ENCODE data around the gene PRSS22. TPM values are rescaled to one million over a fixed set of nuclear protein-coding genes. Genes with fewer than 3 reads are reported as not detected.

PRSS22 gene
- total and polyA plus RNA-seq, 2 experiments from 2014 or later, result 1.3 to 2.0 TPM

- TF ChIP-seq EZH2 (IDR thresholded peaks at IDR 0.05; ENCODE audit: low read depth, unreplicated experiment) (no peak), ZNF331 (CRISPR knock-in tag; IDR thresholded peaks at IDR 0.05; ENCODE audit: low read depth) (no peak)
- H3K27ac Mint-ChIP-seq, result no peak overlapping the region
- H3K27me3 ChIP-seq (ENCODE audit: insufficient read depth), result no peaks in the 10 kb centered on the region
- no peak overlapping the region for H2AFZ ChIP-seq
- no peaks in the 10 kb centered on the region for H3K79me2 ChIP-seq (replicated peaks; ENCODE audit: insufficient read depth)
- H3K4me1 ChIP-seq (ENCODE audit: insufficient read depth), result no peaks in the 10 kb centered on the region
- no peak overlapping the region for H3K4me2 ChIP-seq
- H3K27me3 Mint-ChIP-seq (ENCODE audit: insufficient read depth, low read depth, poor library complexity), result peaks cover 8% of the 10 kb centered on the region
- no peaks in the 10 kb centered on the region for H3K9me3 Mint-ChIP-seq
- no peak for ATAC-seq
- no peak overlapping the region for H3K4me3 ChIP-seq
- DNase-seq (ENCODE audit: low spot score), result no peak
- H3K9me2 ChIP-seq (ENCODE audit: insufficient read depth), result no peaks in the 10 kb centered on the region
- H4K20me1 ChIP-seq (replicated peaks; ENCODE audit: insufficient read depth), result no peaks in the 10 kb centered on the region
- H3K36me3 Mint-ChIP-seq (ENCODE audit: low read depth), result no peaks in the 10 kb centered on the region; the same call in 2 of the 3 replicates
- no peaks in the 10 kb centered on the region for H3K36me3 ChIP-seq (ENCODE audit: insufficient read depth)
- H3F3A ChIP-seq (replicated peaks; ENCODE audit: low read depth), result no peaks in the 10 kb centered on the region; the same call in 1 of the 2 replicates
- no peak overlapping the region for H3K4me3 Mint-ChIP-seq
- no peak overlapping the region for H3K27ac ChIP-seq (ENCODE audit: low read depth)
- H3K4me1 Mint-ChIP-seq, result no peaks in the 10 kb centered on the region
Observed at GRCh38 chr16:2896480-2897010, 38.6 kb upstream of the PRSS22 start.

- H3K36me3 ChIP-seq (ENCODE audit: insufficient read depth), result no peaks in the 10 kb centered on the region
- H3K4me1 ChIP-seq (ENCODE audit: insufficient read depth), result peaks cover 3% of the 10 kb centered on the region; the same call in 1 of the 2 replicates
- H3K27me3 ChIP-seq (ENCODE audit: insufficient read depth), result no peaks in the 10 kb centered on the region
- Mint-ChIP-seq H3K4me3 (no peak overlapping the region), H3K36me3 (ENCODE audit: low read depth) (no peaks in the 10 kb centered on the region; the same call in 2 of the 3 replicates), H3K4me1 (peaks cover 3% of the 10 kb centered on the region; the same call in 2 of the 3 replicates), H3K27me3 (ENCODE audit: insufficient read depth, low read depth, poor library complexity) (peaks cover 8% of the 10 kb centered on the region), H3K9me3 (no peaks in the 10 kb centered on the region), H3K27ac (no peak overlapping the region)
- DNase-seq (ENCODE audit: low spot score) (no peak), ATAC-seq (no peak)
- H2AFZ ChIP-seq, result no peak overlapping the region
- no peak overlapping the region for H3K4me3 ChIP-seq
- H3K4me2 ChIP-seq, result no peak overlapping the region
- H3F3A ChIP-seq (replicated peaks; ENCODE audit: low read depth), result no peaks in the 10 kb centered on the region; the same call in 1 of the 2 replicates
- H3K9me2 ChIP-seq (ENCODE audit: insufficient read depth), result no peaks in the 10 kb centered on the region
- H3K27ac ChIP-seq (ENCODE audit: low read depth), result no peak overlapping the region
- no peaks in the 10 kb centered on the region for H3K79me2 ChIP-seq (replicated peaks; ENCODE audit: insufficient read depth)
- no peaks in the 10 kb centered on the region for H4K20me1 ChIP-seq (replicated peaks; ENCODE audit: insufficient read depth)
- no peak for TF ChIP-seq CREB1 (CRISPR knock-in tag; IDR thresholded peaks at IDR 0.05; ENCODE audit: low read depth)
- no peak for TF ChIP-seq EZH2 (IDR thresholded peaks at IDR 0.05; ENCODE audit: low read depth, unreplicated experiment)
- TF ChIP-seq STAT1 (IDR thresholded peaks at IDR 0.05; ENCODE audit: unreplicated experiment), result no peak
- TF ChIP-seq NANOG (IDR thresholded peaks at IDR 0.05; ENCODE audit: borderline replicate concordance), result no peak
- no peak for TF ChIP-seq JUNB (IDR thresholded peaks at IDR 0.05; ENCODE audit: unreplicated experiment)
- TF ChIP-seq ZNF114 (CRISPR knock-in tag; IDR thresholded peaks at IDR 0.05), result no peak
- no peak for TF ChIP-seq ETS1 (IDR thresholded peaks at IDR 0.05)
- TF ChIP-seq POLR2AphosphoS5 (IDR thresholded peaks at IDR 0.05; ENCODE audit: low read depth), result no peak
- TF ChIP-seq, protein P1, sequence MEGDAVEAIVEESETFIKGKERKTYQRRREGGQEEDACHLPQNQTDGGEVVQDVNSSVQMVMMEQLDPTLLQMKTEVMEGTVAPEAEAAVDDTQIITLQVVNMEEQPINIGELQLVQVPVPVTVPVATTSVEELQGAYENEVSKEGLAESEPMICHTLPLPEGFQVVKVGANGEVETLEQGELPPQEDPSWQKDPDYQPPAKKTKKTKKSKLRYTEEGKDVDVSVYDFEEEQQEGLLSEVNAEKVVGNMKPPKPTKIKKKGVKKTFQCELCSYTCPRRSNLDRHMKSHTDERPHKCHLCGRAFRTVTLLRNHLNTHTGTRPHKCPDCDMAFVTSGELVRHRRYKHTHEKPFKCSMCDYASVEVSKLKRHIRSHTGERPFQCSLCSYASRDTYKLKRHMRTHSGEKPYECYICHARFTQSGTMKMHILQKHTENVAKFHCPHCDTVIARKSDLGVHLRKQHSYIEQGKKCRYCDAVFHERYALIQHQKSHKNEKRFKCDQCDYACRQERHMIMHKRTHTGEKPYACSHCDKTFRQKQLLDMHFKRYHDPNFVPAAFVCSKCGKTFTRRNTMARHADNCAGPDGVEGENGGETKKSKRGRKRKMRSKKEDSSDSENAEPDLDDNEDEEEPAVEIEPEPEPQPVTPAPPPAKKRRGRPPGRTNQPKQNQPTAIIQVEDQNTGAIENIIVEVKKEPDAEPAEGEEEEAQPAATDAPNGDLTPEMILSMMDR (conservative IDR thresholded peaks at IDR 0.05; ENCODE audit: low read depth in 2 of 2), result no peak
- no peak for TF ChIP-seq EZH2phosphoT487 (IDR thresholded peaks at IDR 0.05; ENCODE audit: unreplicated experiment)
- no peak for TF ChIP-seq ZNF331 (CRISPR knock-in tag; IDR thresholded peaks at IDR 0.05; ENCODE audit: low read depth)
- TF ChIP-seq ZNF462 (CRISPR knock-in tag; IDR thresholded peaks at IDR 0.05), result no peak
Observed at GRCh38 chr16:2895813-2896212, 37.8 kb upstream of the PRSS22 start.

All from GM23338 (cell line).